ENCODE measurements around the gene ADD3. TPM values are rescaled to one million over a fixed set of nuclear protein-coding genes. Genes with fewer than 3 reads are reported as not detected.
A peak's percentile ranks its signal among the peaks of the same experiment; 100 is the strongest.

ADD3 gene
- total and polyA plus RNA-seq, 2 of the 13 experiments (the other 11 are each of a cell fraction or from before 2014, with no cell fraction given), result 44.7 to 57.5 TPM

DNA sequence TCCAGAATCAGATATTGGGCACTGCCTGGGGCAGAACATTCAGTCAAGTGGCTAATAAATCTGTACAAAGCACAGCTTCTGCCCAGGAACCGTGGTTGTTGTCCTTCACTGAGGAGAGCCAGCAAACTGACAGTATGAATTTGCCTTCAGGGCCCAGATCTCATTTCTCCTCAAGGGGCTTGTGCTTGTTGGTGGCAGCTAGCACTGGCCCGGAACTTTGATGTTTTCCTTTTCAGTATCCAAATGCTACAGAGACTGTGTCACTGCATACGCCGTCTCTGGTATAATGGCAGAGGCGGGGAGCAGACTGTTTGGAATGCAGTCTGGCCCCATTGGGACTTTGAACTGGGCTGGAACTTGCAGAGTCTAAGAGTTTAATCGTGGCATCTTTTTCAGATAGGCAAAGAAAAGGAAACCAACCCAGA, 30.4 kb upstream of the ADD3 start (continued):
- TF ChIP-seq, protein P1, sequence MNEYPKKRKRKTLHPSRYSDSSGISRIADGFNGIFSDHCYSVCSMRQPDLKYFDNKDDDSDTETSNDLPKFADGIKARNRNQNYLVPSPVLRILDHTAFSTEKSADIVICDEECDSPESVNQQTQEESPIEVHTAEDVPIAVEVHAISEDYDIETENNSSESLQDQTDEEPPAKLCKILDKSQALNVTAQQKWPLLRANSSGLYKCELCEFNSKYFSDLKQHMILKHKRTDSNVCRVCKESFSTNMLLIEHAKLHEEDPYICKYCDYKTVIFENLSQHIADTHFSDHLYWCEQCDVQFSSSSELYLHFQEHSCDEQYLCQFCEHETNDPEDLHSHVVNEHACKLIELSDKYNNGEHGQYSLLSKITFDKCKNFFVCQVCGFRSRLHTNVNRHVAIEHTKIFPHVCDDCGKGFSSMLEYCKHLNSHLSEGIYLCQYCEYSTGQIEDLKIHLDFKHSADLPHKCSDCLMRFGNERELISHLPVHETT (CRISPR knock-in tag; conservative IDR thresholded peaks at IDR 0.05), result no peak
- TF ChIP-seq SMAD1 (CRISPR knock-in tag; IDR thresholded peaks at IDR 0.05; ENCODE audit: borderline replicate concordance, low read depth) (no peak), SATB2 (CRISPR knock-in tag; IDR thresholded peaks at IDR 0.05) (no peak), NFKBIZ (CRISPR knock-in tag; IDR thresholded peaks at IDR 0.05) (no peak), ZKSCAN8 (CRISPR knock-in tag; IDR thresholded peaks at IDR 0.05; ENCODE audit: borderline replicate concordance) (0 out of 2 replicates have a peak, but pooled peaks have one; percentile 45), KDM2A (CRISPR knock-in tag; IDR thresholded peaks at IDR 0.05; ENCODE audit: borderline replicate concordance, low read depth) (peak; percentile 53; the same call in 1 of the 2 replicates), ISL2 (CRISPR knock-in tag; IDR thresholded peaks at IDR 0.05) (peak; percentile 71), NCOA1 (CRISPR knock-in tag; IDR thresholded peaks at IDR 0.05) (no peak), KLF13 (CRISPR knock-in tag; IDR thresholded peaks at IDR 0.05) (no peak), ASH2L (IDR thresholded peaks at IDR 0.05; ENCODE audit: insufficient read length, low read depth, low read length) (peak; percentile 93), GATA4 (IDR thresholded peaks at IDR 0.05; ENCODE audit: borderline replicate concordance, low read depth) (0 out of 2 replicates have a peak, but pooled peaks have one; percentile 30), ZMYM2 (CRISPR knock-in tag; IDR thresholded peaks at IDR 0.05) (0 out of 2 replicates have a peak, but pooled peaks have one; percentile 25), PHF21A (CRISPR knock-in tag; IDR thresholded peaks at IDR 0.05) (peak; percentile 63), ETV5 (CRISPR knock-in tag; IDR thresholded peaks at IDR 0.05; ENCODE audit: borderline replicate concordance) (peak; percentile 59; the same call in 1 of the 2 replicates), CAMTA2 (CRISPR knock-in tag; IDR thresholded peaks at IDR 0.05; ENCODE audit: borderline replicate concordance) (no peak), HNF4A (CRISPR knock-in tag; IDR thresholded peaks at IDR 0.05) (peak; percentile 98), NAIF1 (CRISPR knock-in tag; IDR thresholded peaks at IDR 0.05; ENCODE audit: borderline replicate concordance) (no peak), HMG20A (CRISPR knock-in tag; IDR thresholded peaks at IDR 0.05; ENCODE audit: borderline replicate concordance) (peak; percentile 59; the same call in 1 of the 2 replicates), TEAD3 (CRISPR knock-in tag; optimal IDR thresholded peaks at IDR 0.05; ENCODE audit: borderline replicate concordance) (peak; percentile 95), ZNF615 (CRISPR knock-in tag; IDR thresholded peaks at IDR 0.05; ENCODE audit: borderline replicate concordance) (no peak), PCBP2 (optimal IDR thresholded peaks at IDR 0.05; ENCODE audit: low read depth, low read length, poor library complexity, severe bottlenecking) (no peak)
- TF ChIP-seq, protein P2, sequence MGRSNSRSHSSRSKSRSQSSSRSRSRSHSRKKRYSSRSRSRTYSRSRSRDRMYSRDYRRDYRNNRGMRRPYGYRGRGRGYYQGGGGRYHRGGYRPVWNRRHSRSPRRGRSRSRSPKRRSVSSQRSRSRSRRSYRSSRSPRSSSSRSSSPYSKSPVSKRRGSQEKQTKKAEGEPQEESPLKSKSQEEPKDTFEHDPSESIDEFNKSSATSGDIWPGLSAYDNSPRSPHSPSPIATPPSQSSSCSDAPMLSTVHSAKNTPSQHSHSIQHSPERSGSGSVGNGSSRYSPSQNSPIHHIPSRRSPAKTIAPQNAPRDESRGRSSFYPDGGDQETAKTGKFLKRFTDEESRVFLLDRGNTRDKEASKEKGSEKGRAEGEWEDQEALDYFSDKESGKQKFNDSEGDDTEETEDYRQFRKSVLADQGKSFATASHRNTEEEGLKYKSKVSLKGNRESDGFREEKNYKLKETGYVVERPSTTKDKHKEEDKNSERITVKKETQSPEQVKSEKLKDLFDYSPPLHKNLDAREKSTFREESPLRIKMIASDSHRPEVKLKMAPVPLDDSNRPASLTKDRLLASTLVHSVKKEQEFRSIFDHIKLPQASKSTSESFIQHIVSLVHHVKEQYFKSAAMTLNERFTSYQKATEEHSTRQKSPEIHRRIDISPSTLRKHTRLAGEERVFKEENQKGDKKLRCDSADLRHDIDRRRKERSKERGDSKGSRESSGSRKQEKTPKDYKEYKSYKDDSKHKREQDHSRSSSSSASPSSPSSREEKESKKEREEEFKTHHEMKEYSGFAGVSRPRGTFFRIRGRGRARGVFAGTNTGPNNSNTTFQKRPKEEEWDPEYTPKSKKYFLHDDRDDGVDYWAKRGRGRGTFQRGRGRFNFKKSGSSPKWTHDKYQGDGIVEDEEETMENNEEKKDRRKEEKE (IDR thresholded peaks at IDR 0.05), result no peak
- TF ChIP-seq, protein P3, sequence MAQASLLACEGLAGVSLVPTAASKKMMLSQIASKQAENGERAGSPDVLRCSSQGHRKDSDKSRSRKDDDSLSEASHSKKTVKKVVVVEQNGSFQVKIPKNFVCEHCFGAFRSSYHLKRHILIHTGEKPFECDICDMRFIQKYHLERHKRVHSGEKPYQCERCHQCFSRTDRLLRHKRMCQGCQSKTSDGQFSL (CRISPR knock-in tag; IDR thresholded peaks at IDR 0.05), result 0 out of 2 replicates have a peak, but pooled peaks have one; percentile 40
- TF ChIP-seq, protein P4, sequence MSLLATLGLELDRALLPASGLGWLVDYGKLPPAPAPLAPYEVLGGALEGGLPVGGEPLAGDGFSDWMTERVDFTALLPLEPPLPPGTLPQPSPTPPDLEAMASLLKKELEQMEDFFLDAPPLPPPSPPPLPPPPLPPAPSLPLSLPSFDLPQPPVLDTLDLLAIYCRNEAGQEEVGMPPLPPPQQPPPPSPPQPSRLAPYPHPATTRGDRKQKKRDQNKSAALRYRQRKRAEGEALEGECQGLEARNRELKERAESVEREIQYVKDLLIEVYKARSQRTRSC (CRISPR knock-in tag; IDR thresholded peaks at IDR 0.05; ENCODE audit: low read depth), result no peak
- TF ChIP-seq, protein P5, sequence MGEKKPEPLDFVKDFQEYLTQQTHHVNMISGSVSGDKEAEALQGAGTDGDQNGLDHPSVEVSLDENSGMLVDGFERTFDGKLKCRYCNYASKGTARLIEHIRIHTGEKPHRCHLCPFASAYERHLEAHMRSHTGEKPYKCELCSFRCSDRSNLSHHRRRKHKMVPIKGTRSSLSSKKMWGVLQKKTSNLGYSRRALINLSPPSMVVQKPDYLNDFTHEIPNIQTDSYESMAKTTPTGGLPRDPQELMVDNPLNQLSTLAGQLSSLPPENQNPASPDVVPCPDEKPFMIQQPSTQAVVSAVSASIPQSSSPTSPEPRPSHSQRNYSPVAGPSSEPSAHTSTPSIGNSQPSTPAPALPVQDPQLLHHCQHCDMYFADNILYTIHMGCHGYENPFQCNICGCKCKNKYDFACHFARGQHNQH (CRISPR knock-in tag; IDR thresholded peaks at IDR 0.05), result peak; percentile 55; the same call in 1 of the 2 replicates

Measured in HepG2 (cell line).